NCI-H1105 (cell line): Measurements from ENCODE around the gene LGALS3.
"Not testable (repeated sequence)": the region's sequence is repeated elsewhere in the genome, so short reads cannot be mapped to it uniquely, and the experiment has no call there.

Source experiments
- DNase-seq: peaks from one replicate; lab custom pipeline; 2025; lab: John Stamatoyannopoulos, UW

The LGALS3 gene

GRCh38 chr14:55129086-55129427 lies at the start of gene LGALS3:
Gene LGALS3 (plus strand): TSS chr14:55129252. CDS start chr14:55137374, 8,122 bp downstream.
- DNase-seq, result no peak

DNA sequence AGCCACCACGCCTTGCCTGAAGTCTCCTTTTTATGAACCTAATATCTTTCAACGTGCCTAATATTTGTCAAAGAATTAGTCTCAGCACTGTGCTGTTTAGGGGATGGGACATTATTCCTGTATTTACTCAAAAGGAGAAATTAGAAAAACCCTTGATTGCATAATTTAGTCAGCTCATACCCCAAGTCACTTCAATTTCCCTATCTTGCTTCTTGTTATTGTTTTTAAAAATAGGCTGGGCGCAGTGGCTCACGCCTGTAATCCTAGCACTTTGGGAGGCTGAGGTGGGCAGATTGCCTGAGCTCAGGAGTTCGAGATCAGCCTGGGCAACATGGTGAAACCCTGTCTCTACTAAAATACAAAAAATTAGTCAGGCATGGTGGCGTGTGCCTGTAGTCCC lies 49.1 kb upstream of the LGALS3 start:
- DNase-seq, result not testable (repeated sequence)

DNA sequence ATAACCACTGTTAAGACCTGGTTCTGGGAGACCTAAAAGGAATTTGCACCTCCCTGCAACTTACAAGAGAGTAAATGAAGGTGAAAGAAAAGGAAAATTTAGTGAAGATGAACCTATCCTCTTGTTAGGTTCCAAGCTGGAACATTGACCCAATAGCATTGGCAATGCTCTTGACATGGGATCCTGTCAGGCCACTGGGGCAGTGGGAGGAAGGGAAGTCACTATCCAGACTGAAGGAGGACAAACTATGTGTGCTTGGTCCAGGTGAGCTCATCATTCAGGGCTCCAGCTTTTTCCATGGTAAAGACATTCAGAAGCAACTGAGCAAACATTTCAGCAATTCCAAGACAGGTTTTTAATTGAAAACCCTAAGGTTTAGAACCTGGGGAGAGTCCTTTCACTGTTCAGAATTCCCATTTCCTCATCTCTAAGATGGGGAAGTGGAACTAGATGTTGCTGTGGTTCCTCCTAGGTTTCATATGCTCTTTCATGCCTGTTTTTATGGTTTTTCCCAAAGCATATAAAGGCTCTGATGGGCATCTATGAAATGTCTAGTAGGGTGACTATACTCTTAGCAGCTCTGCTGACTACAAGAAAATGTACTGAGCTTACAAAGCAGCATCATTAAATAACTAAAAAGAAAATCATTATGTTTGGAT lies 44.5 kb upstream of the LGALS3 start:
- DNase-seq, result no peak

DNA sequence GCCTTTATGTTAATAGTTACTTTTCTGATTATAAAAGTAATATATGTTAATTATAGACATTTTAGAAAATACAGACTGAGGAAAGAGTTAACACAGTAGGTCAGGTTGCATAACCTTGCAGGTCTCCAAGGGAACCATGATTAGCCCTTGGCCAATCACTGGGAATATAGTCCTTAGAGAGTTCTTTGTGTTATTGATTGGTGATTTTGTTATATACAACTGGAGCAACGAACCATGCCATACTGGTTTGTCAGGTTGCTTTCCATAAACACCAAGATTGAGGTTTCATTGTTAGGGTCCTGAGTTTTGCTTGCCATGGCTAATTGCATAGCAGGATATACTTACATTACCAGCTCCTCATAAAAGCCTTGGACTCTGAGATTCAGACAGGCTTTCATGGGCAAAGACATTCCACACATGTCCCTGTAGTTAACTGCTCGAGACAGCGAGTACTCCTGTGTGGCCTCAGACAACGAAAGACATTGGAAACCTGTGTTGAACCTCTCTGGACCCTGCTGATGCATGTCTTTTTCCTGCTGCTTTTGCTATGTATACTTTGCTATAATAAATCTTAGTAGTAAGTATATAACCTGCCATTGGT lies 43.9 kb upstream of the LGALS3 start:
- DNase-seq, result no peak

DNA sequence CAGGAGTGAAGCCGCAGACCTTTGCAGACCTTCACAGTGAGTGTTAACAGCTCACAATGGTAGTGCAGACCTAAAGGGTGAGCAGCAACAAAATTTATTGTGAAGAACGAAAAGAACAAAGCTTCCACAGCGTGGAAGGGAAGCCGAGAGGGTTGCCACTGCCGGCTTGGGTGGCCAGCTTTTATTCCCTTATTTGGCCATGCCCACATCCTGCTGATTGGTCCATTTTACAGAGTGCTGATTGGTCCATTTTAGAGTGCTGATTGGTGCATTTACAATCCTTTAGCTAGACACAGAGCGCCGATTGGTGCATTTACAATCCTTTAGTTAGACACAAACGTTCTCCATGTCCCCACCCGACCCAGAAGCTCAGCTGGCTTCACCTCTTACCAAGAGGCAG lies 42.1 kb upstream of the LGALS3 start:
- DNase-seq, result no peak

DNA sequence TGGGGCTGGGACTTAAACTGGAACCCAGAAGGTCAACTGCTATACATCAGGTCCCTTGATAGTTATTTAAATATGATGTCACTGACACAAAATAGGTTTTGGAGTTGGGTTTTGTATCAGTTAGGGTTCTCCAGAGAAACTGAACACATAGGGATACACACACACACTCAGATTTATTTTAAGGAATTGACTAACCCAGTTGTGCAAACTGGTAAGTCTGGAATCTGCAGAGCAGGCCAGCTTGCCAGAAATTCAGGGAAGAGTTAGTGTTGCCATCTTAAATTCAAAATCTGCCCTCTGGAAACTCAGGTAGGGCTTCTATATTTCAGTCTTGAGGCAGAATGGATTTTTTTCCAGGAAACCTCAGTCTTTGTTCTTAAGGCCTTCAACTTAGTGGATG lies 40.7 kb upstream of the LGALS3 start:
- no peak for DNase-seq

- no peak for DNase-seq
Measured at GRCh38 chr14:55092341-55092740, 36.7 kb upstream of the LGALS3 start.

- DNase-seq, result no peak
Measured at GRCh38 chr14:55094292-55095157, 34.5 kb upstream of the LGALS3 start.

- no peak for DNase-seq
Measured at GRCh38 chr14:55097881-55098560, 31.0 kb upstream of the LGALS3 start.

GRCh38 chr14:55098561-55098898 lies 30.5 kb upstream of the LGALS3 start:
- DNase-seq, result no peak

GRCh38 chr14:55099756-55100155 lies 29.3 kb upstream of the LGALS3 start:
- no peak for DNase-seq

DNA sequence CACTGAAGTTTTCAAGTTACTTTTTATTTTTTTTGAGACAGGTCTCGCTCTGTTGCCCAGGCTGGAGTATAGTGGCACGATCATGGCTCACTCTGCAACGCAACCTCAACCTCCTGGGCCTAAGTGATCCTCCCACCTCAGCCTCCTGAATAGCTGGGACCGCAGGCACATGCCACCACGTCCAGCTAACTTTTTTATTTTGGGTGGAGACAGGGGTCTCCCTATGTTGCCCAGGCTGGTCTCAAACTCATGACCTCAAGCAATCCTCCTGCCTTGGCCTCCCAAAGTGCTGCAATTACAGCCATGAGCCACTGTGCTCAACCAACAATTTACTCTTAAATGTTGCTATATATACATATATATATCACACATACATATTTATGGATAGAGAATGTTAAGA lies 27.4 kb upstream of the LGALS3 start:
- DNase-seq, result no peak

DNA sequence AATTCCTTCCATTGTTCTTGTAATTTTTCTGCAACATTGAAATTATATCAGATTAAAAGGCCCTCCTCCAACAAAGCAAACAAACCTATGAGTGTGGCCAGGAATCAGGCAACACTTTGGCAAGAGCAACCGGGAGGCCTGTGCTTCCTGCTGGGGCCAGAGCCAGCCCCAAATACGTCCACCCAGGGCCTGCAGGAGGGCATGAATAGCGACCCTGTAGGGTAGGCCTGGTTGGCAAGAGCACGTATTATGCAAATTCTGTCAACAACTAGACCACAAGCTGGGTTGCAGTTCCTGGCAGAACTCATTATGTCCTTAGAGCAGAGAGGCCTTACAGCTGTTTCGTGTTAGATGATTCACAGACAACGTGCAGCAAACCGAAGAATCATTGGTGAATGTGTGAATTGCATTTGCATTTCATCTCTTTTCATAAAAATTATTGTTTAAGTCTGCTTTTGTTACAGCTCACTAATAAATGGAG lies 26.9 kb upstream of the LGALS3 start:
- DNase-seq, result no peak

DNA sequence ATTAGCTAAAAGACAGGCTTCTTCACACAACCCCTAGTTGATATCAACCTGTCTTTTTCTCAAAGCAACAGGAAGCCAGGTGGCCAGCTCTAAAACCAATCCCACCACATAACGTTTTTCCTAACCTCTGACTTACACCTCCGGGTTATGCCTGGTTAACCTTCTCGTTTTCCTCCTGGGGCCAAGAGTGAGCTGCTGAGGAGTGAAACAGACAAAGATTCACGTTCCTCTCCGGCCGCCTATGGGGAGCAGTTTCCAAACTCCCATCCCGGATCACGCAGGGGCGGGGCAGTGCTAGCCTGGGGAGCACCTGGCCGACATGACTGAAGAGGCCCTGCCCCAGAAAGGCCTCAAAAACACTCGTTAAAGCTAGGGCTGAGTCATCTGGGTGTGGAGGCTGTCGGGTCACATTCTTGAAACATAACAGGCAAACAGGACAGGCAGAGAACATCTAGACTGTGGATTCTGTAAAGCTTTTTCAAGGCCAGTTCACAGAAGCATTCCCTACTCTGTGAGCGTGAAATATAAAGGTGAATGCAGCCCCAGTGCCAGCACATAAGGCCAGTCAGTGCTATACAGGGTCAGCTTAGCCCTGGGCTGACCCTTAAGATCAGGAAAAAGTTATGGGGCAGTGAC lies 25.9 kb upstream of the LGALS3 start:
- no peak for DNase-seq

GRCh38 chr14:55103971-55104954 lies 24.8 kb upstream of the LGALS3 start:
- DNase-seq, result no peak

DNA sequence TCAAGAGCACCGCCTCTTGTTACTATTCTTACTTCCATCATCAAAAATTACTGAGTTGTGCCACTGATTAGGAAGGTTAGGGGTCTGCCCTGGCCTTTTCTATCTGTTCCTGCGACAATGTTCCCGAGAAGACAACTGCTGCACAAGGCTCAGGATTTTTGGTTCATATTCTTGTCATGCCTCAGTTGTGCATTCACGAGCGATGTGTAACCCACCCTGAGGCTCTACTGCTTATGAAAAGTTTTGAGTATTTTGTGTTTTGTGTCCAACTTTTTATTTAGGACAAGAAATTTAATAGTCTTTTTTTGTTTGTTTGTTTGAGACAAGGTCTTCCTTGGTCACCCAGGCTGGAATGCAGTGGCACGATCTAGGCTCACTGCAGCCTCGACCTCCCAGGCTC lies 23.1 kb upstream of the LGALS3 start:
- DNase-seq, result no peak

DNA sequence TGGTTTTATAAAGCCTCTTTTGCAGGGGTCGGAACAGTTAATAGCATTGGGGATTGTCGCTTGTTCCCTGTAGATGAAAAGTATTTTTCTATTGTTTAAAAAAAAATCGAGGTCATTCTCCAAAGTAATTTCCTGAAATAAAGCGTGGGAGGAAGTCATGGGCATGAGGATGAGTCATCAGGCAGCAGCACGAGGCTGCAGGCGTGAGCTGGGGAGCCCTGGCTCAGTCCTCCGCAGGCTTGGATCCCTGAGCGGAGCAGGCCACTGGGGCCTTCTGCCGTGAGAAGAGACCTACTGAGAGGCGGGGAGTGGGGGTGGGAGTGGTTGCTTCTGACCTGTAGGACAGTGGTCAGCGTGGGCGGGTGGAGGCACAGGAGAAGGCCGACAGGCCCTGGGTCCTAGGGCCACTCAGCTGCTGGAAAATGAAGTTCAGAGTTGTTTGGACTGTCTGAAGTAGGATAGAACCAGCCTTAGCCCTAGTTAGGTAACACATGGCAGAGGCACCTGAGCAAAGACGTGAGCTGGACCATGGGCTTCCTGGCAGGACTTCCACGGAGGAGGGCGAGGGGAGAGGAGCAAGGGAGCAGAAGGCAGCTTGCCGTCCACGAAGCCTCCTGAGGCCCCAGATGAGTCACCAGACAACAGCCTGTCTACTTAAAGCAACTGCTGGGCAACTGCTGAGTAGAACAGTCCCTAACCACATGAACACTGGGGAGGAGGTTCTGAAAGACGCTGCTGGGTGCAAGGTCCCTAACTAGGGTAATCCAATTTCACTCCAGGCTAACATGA lies 21.1 kb upstream of the LGALS3 start:
- DNase-seq, result no peak

DNA sequence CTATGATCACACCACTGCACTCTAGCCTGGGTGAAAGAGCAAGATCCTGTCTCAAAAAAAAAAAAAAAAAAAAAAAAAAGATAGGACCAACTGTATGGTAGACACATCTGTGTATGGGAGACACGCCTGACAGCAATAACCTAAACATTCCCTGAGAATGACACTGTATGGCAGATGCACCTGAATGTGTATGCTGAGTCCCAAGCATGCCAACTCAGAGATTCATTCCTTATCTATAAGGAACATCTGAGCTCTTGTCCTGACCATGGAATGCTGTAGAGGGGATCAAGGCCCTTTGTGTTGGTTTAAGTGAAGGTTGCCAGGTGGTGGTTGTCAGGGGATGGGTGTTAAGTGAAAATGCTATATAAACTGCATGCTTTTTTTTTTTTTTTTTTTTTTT lies 19.2 kb upstream of the LGALS3 start:
- no peak for DNase-seq

- DNase-seq, result no peak
Measured at GRCh38 chr14:55111122-55111708, 17.8 kb upstream of the LGALS3 start.

- no peak for DNase-seq
Measured at GRCh38 chr14:55114720-55115119, 14.3 kb upstream of the LGALS3 start.
